ENCODE data around the gene HSDL2.

DNA sequence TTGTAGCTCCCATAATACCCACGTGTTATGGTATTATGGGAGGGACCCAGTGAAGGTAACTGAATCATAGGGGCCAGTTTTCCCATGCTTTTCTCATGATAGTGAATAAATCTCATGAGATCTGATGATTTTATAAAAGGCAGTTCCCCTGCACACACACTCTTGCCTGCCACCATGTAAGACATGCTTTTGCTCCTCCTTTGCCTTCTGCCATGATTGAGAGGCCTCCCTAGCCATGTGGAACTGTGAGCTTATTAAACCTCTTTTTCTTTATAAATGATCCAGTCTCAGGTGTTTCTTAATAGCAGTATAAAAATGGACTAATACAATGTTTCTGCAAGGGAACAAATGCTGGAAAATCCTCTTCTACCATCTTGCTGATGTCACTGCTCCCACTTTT, 10.1 kb upstream of the HSDL2 start:
- no peak for TF ChIP-seq MAX (IDR thresholded peaks at IDR 0.05)
- TF ChIP-seq TCF12 (IDR thresholded peaks at IDR 0.05; ENCODE audit: low read depth), result no peak
- TF ChIP-seq FOXM1 (IDR thresholded peaks at IDR 0.05; ENCODE audit: borderline replicate concordance, low read depth), result no peak
- TF ChIP-seq, protein P1, sequence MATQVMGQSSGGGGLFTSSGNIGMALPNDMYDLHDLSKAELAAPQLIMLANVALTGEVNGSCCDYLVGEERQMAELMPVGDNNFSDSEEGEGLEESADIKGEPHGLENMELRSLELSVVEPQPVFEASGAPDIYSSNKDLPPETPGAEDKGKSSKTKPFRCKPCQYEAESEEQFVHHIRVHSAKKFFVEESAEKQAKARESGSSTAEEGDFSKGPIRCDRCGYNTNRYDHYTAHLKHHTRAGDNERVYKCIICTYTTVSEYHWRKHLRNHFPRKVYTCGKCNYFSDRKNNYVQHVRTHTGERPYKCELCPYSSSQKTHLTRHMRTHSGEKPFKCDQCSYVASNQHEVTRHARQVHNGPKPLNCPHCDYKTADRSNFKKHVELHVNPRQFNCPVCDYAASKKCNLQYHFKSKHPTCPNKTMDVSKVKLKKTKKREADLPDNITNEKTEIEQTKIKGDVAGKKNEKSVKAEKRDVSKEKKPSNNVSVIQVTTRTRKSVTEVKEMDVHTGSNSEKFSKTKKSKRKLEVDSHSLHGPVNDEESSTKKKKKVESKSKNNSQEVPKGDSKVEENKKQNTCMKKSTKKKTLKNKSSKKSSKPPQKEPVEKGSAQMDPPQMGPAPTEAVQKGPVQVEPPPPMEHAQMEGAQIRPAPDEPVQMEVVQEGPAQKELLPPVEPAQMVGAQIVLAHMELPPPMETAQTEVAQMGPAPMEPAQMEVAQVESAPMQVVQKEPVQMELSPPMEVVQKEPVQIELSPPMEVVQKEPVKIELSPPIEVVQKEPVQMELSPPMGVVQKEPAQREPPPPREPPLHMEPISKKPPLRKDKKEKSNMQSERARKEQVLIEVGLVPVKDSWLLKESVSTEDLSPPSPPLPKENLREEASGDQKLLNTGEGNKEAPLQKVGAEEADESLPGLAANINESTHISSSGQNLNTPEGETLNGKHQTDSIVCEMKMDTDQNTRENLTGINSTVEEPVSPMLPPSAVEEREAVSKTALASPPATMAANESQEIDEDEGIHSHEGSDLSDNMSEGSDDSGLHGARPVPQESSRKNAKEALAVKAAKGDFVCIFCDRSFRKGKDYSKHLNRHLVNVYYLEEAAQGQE (IDR thresholded peaks at IDR 0.05; ENCODE audit: low read depth), result no peak
- TF ChIP-seq EP300 (IDR thresholded peaks at IDR 0.05; ENCODE audit: borderline replicate concordance), result no peak
- TF ChIP-seq CEBPB (IDR thresholded peaks at IDR 0.05), result no peak
- TF ChIP-seq CREB1 (IDR thresholded peaks at IDR 0.05; ENCODE audit: low read depth), result no peak
- no peak for TF ChIP-seq TEAD4 (IDR thresholded peaks at IDR 0.05)
